Esophagus squamous epithelium (tissue), 4 donors: ENCODE data around the gene DROSHA.

Experiments used
- POLR2A ChIP-seq, 4 donors: fragments of 450-650 bp; IDR thresholded peaks; one replicate each; pipeline ENCODE4 v1.6.1; 2017; ENCODE audit warnings: antibody characterized with exemption in 4 of 4, mild to moderate bottlenecking in 4 of 4, moderate library complexity in 3 of 4
- TF ChIP-seq, protein P1 (sequence below), 6 experiments: fragments of 450-650 bp in 4 of 6; fragments of 200-600 bp in 2 of 6; sonication (generic) in 2 of 6; IDR thresholded peaks; one replicate each; pipeline ENCODE4 v1.5.1; 2016 to 2019; ENCODE audit warnings: antibody characterized with exemption in 6 of 6, mild to moderate bottlenecking in 4 of 6, moderate library complexity in 4 of 6

DNA sequence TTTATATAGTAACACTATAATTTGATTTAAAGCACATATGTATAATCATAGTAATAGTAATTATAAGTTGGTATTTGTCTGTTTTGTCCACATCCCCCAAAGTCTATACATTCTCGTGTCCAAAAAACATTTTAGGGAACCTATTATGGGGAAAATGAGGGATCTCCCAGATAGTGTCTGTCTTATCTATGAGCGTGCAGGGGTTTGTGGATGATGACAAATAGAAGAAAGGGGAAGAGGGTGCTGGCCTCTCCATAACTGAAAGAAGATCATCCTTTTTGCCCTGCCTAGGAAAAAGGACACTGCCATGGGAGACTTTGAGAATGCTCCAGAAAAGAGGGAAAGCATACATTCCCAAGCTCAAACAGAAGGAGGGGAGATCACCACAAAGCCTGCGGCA is 45.5 kb upstream of the DROSHA start:
- TF ChIP-seq, protein P1, sequence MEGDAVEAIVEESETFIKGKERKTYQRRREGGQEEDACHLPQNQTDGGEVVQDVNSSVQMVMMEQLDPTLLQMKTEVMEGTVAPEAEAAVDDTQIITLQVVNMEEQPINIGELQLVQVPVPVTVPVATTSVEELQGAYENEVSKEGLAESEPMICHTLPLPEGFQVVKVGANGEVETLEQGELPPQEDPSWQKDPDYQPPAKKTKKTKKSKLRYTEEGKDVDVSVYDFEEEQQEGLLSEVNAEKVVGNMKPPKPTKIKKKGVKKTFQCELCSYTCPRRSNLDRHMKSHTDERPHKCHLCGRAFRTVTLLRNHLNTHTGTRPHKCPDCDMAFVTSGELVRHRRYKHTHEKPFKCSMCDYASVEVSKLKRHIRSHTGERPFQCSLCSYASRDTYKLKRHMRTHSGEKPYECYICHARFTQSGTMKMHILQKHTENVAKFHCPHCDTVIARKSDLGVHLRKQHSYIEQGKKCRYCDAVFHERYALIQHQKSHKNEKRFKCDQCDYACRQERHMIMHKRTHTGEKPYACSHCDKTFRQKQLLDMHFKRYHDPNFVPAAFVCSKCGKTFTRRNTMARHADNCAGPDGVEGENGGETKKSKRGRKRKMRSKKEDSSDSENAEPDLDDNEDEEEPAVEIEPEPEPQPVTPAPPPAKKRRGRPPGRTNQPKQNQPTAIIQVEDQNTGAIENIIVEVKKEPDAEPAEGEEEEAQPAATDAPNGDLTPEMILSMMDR (IDR thresholded peaks at IDR 0.05), result no peak
- TF ChIP-seq POLR2A (IDR thresholded peaks at IDR 0.05), result no peak
